Measurements from ENCODE around the gene ZDHHC7. TPM values are rescaled to one million over a fixed set of nuclear protein-coding genes. Genes with fewer than 3 reads are reported as not detected.

The ZDHHC7 gene
- total and polyA plus RNA-seq, 9 of the 15 experiments (the other 6 are each of a cell fraction or from before 2014, with no cell fraction given): 1.7 to 49.7 (median 37.4) TPM

DNA sequence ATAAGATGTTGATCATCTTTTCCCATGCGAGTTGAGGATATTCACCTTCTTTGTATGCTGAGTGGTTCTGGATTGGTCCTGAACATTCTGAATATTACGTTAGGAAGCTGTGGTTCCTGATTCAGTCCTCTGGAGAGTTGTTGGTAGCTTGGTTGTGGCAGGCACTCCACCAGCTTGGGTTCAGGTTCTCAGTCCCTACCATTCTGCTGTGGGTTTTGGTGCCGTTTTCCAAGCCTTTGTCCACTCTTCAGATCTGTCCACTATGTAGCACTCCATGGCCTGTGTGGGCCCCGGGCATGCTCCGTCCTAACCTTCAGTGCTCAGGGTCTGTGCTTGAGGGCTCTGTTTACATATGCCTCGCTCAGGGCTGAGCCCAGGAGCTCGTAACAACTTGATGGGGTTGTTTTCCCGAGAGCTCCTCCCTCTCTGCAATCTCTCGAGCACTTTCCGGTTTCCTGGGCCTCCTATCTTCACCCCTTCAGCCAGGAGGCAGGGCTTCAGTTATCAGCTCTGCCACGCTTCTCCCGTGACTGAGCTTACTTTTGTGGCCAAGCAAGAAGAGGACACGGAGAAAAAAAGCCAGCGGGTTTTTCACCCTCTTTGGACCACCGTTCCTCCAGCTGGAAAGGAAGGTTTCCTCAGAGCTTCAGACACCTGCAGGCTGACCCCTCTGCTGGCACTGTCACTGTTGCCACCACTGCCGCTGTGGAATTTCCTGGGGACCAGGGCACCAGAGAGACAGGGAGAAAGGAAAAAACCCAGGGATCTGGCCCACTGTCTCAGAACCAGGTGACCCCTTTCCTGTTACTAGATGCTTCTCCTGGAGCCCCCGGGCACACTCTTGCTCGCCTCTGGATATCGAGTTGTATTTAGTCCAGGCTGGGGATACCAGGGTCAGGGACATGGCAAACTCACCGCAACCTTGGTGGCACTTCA, 35.9 kb upstream of the ZDHHC7 start (continued):
- TF ChIP-seq, protein P1, sequence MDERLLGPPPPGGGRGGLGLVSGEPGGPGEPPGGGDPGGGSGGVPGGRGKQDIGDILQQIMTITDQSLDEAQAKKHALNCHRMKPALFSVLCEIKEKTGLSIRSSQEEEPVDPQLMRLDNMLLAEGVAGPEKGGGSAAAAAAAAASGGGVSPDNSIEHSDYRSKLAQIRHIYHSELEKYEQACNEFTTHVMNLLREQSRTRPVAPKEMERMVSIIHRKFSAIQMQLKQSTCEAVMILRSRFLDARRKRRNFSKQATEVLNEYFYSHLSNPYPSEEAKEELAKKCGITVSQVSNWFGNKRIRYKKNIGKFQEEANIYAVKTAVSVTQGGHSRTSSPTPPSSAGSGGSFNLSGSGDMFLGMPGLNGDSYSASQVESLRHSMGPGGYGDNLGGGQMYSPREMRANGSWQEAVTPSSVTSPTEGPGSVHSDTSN (CRISPR knock-in tag; IDR thresholded peaks at IDR 0.05; ENCODE audit: low read depth): no peak
- TF ChIP-seq, protein P1 (tag; conservative IDR thresholded peaks at IDR 0.05; ENCODE audit: low read depth): peak; percentile 47; the same call in 1 of the 2 replicates
- TF ChIP-seq MYBL2 (IDR thresholded peaks at IDR 0.05; ENCODE audit: low read depth) (no peak), MYBL2 (CRISPR knock-in tag; IDR thresholded peaks at IDR 0.05; ENCODE audit: borderline replicate concordance) (no peak), ZNF778 (CRISPR knock-in tag; IDR thresholded peaks at IDR 0.05) (no peak), RBBP5 (IDR thresholded peaks at IDR 0.05; ENCODE audit: borderline replicate concordance, insufficient read depth, low read length, poor library complexity, severe bottlenecking) (peak; percentile 72), ESRRB (CRISPR knock-in tag; IDR thresholded peaks at IDR 0.05; ENCODE audit: borderline replicate concordance) (no peak), ZNF764 (CRISPR knock-in tag; IDR thresholded peaks at IDR 0.05; ENCODE audit: low read depth) (no peak), SMAD4 (CRISPR knock-in tag; conservative IDR thresholded peaks at IDR 0.05) (peak; percentile 73), BCL6 (CRISPR knock-in tag; IDR thresholded peaks at IDR 0.05) (no peak), TAL1 (IDR thresholded peaks at IDR 0.05) (peak; percentile 92), NR2C2 (CRISPR knock-in tag; IDR thresholded peaks at IDR 0.05) (no peak), NR2C2 (tag; IDR thresholded peaks at IDR 0.05) (peak; percentile 68), HLTF (IDR thresholded peaks at IDR 0.05) (no peak), NR1H2 (CRISPR knock-in tag; IDR thresholded peaks at IDR 0.05) (0 out of 2 replicates have a peak, but pooled peaks have one; percentile 75)
- TF ChIP-seq, protein P2, sequence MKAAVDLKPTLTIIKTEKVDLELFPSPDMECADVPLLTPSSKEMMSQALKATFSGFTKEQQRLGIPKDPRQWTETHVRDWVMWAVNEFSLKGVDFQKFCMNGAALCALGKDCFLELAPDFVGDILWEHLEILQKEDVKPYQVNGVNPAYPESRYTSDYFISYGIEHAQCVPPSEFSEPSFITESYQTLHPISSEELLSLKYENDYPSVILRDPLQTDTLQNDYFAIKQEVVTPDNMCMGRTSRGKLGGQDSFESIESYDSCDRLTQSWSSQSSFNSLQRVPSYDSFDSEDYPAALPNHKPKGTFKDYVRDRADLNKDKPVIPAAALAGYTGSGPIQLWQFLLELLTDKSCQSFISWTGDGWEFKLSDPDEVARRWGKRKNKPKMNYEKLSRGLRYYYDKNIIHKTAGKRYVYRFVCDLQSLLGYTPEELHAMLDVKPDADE (conservative IDR thresholded peaks at IDR 0.05; ENCODE audit: control insufficient read depth, low read depth, low read length): no peak
- TF ChIP-seq, protein P3, sequence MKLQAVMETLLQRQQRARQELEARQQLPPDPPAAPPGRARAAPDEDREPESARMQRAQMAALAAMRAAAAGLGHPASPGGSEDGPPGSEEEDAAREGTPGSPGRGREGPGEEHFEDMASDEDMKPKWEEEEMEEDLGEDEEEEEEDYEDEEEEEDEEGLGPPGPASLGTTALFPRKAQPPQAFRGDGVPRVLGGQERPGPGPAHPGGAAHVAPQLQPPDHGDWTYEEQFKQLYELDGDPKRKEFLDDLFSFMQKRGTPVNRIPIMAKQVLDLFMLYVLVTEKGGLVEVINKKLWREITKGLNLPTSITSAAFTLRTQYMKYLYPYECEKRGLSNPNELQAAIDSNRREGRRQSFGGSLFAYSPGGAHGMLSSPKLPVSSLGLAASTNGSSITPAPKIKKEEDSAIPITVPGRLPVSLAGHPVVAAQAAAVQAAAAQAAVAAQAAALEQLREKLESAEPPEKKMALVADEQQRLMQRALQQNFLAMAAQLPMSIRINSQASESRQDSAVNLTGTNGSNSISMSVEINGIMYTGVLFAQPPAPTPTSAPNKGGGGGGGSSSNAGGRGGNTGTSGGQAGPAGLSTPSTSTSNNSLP (IDR thresholded peaks at IDR 0.05; ENCODE audit: borderline replicate concordance, low read depth, low read length): peak; percentile 54; the same call in 1 of the 2 replicates
- TF ChIP-seq, protein P4, sequence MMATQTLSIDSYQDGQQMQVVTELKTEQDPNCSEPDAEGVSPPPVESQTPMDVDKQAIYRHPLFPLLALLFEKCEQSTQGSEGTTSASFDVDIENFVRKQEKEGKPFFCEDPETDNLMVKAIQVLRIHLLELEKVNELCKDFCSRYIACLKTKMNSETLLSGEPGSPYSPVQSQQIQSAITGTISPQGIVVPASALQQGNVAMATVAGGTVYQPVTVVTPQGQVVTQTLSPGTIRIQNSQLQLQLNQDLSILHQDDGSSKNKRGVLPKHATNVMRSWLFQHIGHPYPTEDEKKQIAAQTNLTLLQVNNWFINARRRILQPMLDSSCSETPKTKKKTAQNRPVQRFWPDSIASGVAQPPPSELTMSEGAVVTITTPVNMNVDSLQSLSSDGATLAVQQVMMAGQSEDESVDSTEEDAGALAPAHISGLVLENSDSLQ (IDR thresholded peaks at IDR 0.05): no peak

Measured in K562 (cell line).